ENCODE measurements around the gene ATP11A.

Gene ATP11A

DNA sequence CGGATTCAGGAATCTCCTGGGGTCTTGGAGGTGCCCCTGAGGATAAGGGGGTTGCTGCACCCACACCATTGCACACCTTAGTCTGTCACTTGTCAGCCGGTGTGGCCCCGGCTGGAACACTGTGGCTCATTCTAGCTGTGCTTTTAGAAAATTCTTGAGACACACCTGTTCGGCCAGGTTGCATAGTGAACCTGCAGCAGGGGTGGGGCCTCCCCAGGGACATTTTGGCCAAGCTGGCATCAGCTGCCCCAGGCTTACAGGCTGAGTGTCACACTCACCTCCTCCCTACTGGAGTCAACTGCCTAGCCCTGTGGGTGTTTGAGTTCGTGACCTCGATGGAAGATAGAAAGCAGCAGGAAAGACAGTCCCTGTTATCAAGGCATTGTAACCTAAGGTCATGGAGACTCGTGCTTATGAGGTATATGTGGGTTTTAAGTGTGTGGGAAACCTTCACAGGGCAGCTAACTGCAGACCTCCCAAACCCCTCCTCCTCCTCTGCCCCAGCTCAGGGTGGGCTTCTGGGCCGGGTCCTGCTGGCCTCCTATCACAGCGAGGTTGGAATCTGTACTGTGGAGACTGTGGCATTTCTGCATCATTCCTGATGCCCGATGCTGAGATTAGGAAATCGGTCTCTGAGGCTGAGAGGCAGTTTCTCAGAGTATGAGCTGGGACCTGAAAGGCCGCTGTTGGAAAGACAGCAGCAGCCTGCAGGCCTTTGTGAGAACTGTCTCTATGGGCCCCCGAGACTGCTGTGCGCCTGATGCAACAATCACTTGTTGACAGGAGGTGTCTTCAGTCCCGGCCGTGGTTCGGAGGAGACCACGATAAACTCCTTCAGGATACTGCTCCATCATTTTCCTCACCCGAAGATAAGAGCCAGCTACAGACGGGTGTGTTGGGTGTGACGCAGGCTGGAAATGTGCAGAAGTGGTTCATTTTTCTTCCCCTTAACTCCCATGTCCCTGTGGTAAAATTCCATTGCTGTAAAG is 72.2 kb downstream of the ATP11A start:
- Histone ChIP-seq H3K36me3 (ENCODE audit: insufficient read depth) (no peaks in the 10 kb centered on the region), H3K4me3 (IDR thresholded peaks at IDR 0.05; ENCODE audit: insufficient read depth, low read depth, low read length) (no peak overlapping the region), H3K9ac (no peak overlapping the region), H3K27me3 (ENCODE audit: insufficient read depth, low read depth) (no peaks in the 10 kb centered on the region), H4K20me1 (ENCODE audit: insufficient read depth) (no peaks in the 10 kb centered on the region), H3K27ac (no peak overlapping the region), H3K4me1 (ENCODE audit: low read depth, poor library complexity, severe bottlenecking) (no peaks in the 10 kb centered on the region), H2AFZ (ENCODE audit: low read depth) (no peak overlapping the region), H3K79me2 (ENCODE audit: insufficient read depth, low read depth) (no peaks in the 10 kb centered on the region), H3K4me2 (no peak overlapping the region)
- no peak for TF ChIP-seq CTCF (conservative IDR thresholded peaks at IDR 0.05; ENCODE audit: low read depth, low read length)

- Histone ChIP-seq H3K4me3 (IDR thresholded peaks at IDR 0.05; ENCODE audit: insufficient read depth, low read depth, low read length) (no peak overlapping the region), H3K27ac (no peak overlapping the region), H2AFZ (ENCODE audit: low read depth) (no peak overlapping the region), H3K36me3 (ENCODE audit: insufficient read depth) (no peaks in the 10 kb centered on the region), H3K27me3 (ENCODE audit: insufficient read depth, low read depth) (no peaks in the 10 kb centered on the region), H3K4me2 (no peak overlapping the region), H3K4me1 (ENCODE audit: low read depth, poor library complexity, severe bottlenecking) (no peaks in the 10 kb centered on the region), H3K79me2 (ENCODE audit: insufficient read depth, low read depth) (no peaks in the 10 kb centered on the region), H4K20me1 (ENCODE audit: insufficient read depth) (no peaks in the 10 kb centered on the region), H3K9ac (no peak overlapping the region)
- TF ChIP-seq CTCF (conservative IDR thresholded peaks at IDR 0.05; ENCODE audit: low read depth, low read length): no peak
These were observed 72.8 kb downstream of the ATP11A start for GRCh38 chr13:112762690-112763080.

DNA sequence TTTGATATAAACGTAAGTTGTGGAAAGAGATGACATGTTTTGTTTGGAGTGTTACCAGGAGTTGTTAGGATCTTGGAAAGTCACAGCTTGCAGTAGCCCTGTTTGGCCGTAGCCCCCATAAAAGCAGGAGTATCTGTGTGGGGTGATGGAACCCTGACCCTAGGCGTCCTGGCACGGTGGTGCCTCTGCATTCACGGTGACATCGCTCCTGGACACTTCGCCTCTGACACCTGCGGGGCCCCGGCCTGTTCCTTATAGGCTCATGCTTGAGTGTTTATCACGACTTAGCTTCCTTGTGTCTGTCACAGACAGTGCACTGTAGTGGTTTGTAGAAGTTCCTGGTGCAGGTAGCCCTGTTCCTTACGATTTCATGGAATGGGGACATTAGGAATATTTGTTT is 74.2 kb downstream of the ATP11A start:
- Histone ChIP-seq H3K4me1 (ENCODE audit: low read depth, poor library complexity, severe bottlenecking) (no peaks in the 10 kb centered on the region), H4K20me1 (ENCODE audit: insufficient read depth) (no peaks in the 10 kb centered on the region), H3K9ac (no peak overlapping the region), H3K4me3 (IDR thresholded peaks at IDR 0.05; ENCODE audit: insufficient read depth, low read depth, low read length) (no peak overlapping the region), H3K27me3 (ENCODE audit: insufficient read depth, low read depth) (no peaks in the 10 kb centered on the region), H3K27ac (no peak overlapping the region), H3K79me2 (ENCODE audit: insufficient read depth, low read depth) (no peaks in the 10 kb centered on the region), H2AFZ (ENCODE audit: low read depth) (no peak overlapping the region), H3K4me2 (no peak overlapping the region), H3K36me3 (ENCODE audit: insufficient read depth) (no peaks in the 10 kb centered on the region)
- no peak for TF ChIP-seq CTCF (conservative IDR thresholded peaks at IDR 0.05; ENCODE audit: low read depth, low read length)

DNA sequence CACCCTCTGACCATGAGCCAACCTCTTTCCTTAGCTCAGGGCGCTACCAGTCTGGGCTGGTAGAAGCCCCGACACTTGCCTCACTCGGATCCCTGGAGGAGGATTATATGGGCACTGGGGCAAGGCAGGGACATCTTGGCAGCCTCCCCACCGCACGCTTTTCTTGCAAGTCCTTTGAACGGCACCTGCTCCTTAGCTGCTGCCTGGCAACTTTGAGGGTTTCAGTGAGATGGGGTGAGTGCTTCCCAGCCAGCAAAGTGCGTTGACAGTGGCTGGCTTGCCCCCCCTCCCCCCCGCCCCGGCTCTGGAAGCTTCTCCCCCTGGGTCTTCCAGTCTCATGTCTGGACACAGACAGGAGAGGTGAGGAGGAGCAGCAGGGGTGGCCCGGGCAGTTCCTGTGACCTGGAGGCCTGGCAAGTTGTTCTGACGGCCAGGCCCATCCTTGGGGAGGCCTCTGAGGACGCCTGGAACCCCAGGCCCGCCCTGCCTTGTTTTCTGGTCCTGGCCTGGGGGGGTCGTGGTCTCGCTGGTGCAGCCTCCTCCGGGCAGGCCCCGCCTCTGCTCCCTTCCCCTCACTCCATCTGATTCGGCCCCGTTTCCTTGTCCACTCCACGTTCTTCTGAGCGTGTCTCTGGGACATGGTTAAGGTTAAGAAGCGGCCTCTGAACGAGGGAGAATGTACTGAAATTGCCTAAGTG is 75.2 kb downstream of the ATP11A start:
- H3K4me1 ChIP-seq (ENCODE audit: low read depth, poor library complexity, severe bottlenecking): no peaks in the 10 kb centered on the region
- no peak overlapping the region for H3K27ac ChIP-seq
- TF ChIP-seq CTCF (conservative IDR thresholded peaks at IDR 0.05; ENCODE audit: low read depth, low read length): no peak
- H3K36me3 ChIP-seq (ENCODE audit: insufficient read depth): no peaks in the 10 kb centered on the region
- no peaks in the 10 kb centered on the region for H3K27me3 ChIP-seq (ENCODE audit: insufficient read depth, low read depth)
- H3K4me3 ChIP-seq (IDR thresholded peaks at IDR 0.05; ENCODE audit: insufficient read depth, low read depth, low read length): no peak overlapping the region
- H3K79me2 ChIP-seq (ENCODE audit: insufficient read depth, low read depth): no peaks in the 10 kb centered on the region
- H3K4me2 ChIP-seq: no peak overlapping the region
- H3K9ac ChIP-seq: no peak overlapping the region
- no peak overlapping the region for H2AFZ ChIP-seq (ENCODE audit: low read depth)
- no peaks in the 10 kb centered on the region for H4K20me1 ChIP-seq (ENCODE audit: insufficient read depth)
